Ureter (tissue), 1 donor: Measurements from ENCODE around the gene FUT2. TPM values are rescaled to one million over a fixed set of nuclear protein-coding genes. Genes with fewer than 3 reads are reported as not detected.
A peak's percentile ranks its signal among the peaks of the same experiment; 100 is the strongest.
"Not testable (repeated sequence)": the region's sequence is repeated elsewhere in the genome, so short reads cannot be mapped to it uniquely, and the experiment has no call there.

ENCODE experiments used
- DNase-seq: peaks from one replicate; pipeline ENCODE4 v3.0.0-alpha.2; 2020; ENCODE audit warnings: low spot score
- total RNA-seq: library from RNA; stranded (reverse); gene quantifications from one replicate; pipeline ENCODE4 v1.2.4, GENCODE V29; 2023
- donor health status: DM: yes; HTN: yes; CAD: no.

Gene FUT2
- total RNA-seq, 1 donor from 2014 or later = 35.4 TPM

DNA sequence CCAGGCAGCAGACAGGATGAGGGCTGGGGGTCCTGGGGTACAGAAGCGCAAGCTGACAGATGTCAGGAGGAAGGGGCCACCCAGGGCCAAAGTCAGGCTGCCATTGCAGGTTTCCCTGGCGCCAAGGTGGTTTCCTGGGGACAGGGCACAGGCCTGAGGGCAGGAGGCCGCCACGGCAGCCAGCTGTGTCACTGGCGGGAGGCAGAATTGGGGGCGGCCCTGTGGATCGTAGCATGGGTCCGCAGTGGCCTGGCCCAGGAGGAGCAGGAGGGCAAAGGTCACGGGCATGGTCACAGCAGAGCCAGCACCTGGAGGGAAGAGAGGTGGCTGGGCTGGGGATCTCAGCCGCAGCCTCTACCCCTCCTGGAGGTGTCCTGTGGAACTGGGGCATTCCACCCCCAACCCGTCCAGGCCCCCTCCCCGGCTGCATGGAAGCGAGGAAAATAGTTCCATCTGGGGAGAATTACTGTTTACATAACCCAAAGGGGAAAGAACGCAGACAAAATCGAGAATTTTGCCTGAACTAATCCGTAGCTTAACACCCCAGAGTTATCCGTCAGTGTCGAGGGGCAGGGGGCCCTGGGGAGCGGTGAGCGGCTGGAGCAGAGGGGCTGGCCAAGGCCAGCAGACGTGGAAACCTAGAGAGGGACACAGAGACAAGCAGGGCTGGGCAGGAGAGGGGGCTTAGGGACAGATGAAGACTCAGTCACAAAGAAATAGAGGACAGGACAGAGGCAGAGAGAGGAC is 24.9 kb upstream of the FUT2 start:
- no peak for DNase-seq

GRCh38 chr19:48671446-48671995 is 24.2 kb upstream of the FUT2 start:
- DNase-seq = no peak

GRCh38 chr19:48672994-48673393 is 22.8 kb upstream of the FUT2 start, which contains the start of gene NTN5:
Gene NTN5, minus strand, starts transcription at chr19:48673017. Its CDS starts 2,031 bp downstream, at chr19:48670986.
- no peak for DNase-seq

DNA sequence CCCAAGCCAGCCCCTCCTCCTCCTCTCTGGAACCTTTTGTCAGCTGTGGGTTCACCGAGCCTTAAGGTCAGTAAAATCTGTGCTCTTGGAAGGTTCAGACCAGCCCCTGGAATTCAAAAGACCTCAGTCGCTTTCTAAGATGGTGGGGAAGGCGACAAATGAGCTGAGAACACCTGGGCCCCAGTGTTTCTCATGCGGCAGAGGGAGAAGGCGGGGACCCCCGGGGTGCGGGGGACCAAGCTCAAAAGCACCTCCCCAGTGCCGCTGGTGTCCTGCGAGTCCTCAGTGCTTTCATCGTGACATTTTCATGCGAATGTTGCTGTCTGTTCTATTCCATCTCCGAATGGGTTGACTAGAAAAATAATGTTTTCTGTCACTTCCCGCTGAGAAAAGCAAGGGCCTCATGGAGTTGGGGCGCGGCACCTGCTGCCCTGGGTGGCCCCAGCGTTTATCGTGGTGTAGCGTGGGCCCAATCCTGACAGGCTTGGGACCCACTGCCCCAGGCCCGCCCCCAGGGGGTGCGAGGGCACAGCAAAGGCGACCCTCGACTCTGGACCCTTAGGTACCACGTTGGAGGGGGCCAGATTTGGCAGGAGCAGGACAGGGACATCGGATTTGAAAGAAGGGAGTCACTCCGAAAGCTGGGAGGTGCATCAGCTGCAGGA is 22.2 kb upstream of the FUT2 start:
- no peak for DNase-seq

- DNase-seq = no peak
These were observed 21.5 kb upstream of the FUT2 start for GRCh38 chr19:48674216-48674809.

DNA sequence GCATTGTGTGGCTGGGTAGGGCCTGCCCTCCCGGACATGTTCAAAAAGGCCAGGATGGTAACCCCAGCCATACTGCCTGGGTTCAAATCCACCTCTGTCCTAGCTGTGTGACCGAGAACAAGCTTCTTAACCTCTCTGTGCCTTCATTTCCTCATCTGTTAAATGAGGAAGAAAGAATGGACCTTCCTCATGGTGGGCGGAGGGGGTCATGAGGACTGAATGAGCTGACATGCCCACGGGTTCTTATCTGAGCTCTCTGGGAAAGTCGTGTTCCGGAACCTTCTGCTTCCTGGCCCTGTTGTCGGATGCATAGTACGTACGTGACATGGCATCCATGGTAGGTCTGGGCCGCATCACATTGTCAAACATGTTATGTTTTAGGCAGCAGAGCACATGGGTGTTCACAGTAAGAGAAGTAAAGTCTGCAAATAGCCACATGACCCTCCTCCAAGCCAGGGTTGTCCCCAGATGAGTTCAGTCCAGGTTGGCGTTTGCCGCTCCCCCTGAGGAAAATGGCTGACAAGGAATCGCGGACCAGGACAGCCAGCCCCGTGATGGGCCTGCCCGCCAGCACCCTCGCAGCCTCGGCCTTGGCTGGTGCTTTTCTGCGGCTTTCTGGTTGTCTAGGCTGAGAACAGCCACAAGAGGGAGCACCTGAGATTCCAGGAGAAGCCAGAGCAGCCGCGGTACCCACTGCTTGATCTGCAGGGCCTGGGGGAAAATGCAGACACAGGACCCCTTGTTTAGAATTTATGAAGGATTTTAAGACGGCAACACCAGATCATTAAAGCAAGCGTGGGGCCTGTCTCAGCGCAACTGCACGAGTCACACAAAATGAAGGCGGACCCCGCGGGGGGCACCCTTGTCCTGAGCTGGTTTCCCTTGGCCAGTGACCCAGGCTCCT is 20.6 kb upstream of the FUT2 start:
- peak; percentile 82 for DNase-seq

DNA sequence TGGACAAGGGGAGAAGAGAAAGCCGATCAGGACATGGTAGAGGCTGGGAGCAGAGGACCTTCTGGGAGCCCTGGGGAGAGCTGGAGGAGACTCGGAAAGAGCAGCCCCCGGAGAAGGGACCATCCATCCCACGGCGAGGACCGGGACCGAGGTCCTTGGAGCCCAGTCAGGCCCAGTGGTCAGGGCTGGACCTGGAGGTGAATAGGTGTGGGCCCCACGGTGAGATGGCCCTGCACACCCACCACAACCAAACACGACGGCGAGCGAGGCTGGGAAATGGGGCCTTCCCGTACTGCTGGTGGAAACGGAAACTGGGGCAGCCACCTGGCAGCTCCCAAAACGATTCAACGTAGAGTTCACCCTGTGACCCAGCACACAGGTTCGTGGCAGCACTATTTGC is 19.3 kb upstream of the FUT2 start:
- DNase-seq = no peak

- no peak for DNase-seq
These were observed 18.9 kb upstream of the FUT2 start for GRCh38 chr19:48676887-48677286.

DNA sequence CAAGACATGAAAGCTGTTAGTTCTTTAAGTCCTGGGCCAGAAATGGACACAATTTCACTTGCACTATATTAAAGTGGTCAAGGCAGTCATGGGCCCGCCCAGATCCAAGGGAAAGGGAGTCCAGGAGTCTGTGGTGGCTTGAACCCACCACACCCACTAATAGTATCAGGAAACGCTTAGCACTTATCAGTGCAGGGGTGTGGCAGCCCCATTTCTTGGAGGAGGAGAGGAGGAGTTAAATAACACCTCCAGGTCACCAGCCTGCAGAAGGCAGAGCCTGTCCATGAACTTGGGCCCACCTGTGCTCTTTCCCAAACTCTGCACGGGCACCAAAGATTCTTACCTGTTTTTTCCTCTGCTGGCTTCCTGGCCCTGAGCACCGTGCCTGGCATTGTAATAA is 17.6 kb upstream of the FUT2 start:
- no peak for DNase-seq

DNA sequence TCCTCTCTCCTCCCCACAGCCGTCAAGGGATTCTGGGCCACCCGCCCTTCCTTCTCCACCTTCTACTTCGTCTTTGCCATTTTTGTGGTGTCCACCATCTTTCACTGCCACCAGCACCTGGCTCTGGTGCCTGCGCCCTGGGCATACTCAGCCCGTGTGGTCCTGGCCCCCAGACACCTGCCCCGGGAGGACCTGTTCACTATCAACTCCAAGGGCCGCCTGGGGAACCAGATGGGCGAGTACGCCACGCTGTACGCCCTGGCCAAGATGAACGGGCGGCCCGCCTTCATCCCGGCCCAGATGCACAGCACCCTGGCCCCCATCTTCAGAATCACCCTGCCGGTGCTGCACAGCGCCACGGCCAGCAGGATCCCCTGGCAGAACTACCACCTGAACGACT is 15.8 kb upstream of the FUT2 start:
- not testable (repeated sequence) for DNase-seq

GRCh38 chr19:48680436-48681126 is 15.2 kb upstream of the FUT2 start:
- no peak for DNase-seq

DNA sequence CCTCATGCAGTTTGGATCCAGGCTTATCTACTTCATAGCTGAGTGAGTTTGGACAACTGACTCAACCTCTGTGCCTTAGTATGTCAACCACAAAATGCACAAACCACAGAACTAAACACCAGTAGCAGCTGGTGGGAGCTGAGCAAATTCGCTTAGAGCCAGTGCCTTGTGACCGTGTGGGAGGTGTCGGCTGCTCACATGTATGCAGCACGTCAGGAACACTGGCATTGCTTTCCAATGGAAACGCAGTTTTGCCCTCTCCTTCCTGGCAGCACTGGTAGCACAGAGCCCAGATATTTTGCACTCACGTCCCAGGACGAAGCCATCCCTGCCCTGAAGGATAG is 14.7 kb upstream of the FUT2 start:
- no peak for DNase-seq

DNA sequence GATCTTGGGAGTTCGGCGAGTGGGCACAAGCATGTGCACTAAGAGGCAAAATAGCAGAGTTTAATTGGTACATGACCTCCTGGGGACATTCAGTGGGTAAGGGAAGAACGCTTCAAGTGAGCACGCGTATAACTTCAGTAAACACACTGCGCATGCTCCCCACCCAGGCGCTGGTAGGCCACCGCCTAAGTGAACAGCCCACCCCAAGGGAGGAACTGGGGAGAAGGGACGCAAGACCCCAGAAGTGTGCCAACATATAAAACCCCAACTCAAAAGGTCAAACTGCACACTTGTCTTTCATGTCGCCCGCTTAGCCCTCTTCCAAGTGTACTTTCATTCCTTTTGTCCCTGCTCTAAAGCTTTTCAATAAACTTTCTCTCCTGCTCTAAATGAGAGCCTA is 12.4 kb upstream of the FUT2 start:
- DNase-seq = no peak

DNA sequence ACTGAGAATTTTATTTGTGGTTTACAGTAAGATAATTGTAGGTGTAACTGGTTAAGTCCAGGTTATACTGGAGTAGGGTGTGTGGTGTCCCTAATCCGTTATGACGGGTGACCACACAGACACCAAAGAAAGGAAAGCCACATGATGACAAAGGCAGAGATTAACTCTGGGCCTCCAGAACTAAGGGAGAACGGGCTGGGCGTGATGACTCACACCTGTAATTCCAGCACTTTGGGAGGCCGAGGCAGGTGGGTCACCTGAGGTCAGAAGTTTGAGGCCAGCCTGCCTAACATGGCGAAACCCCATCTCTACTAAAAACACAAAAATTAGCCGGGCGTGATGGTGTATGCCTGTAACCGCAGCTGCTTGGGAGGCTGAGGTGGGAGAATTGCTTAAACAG is 10.2 kb upstream of the FUT2 start:
- DNase-seq = no peak

DNA sequence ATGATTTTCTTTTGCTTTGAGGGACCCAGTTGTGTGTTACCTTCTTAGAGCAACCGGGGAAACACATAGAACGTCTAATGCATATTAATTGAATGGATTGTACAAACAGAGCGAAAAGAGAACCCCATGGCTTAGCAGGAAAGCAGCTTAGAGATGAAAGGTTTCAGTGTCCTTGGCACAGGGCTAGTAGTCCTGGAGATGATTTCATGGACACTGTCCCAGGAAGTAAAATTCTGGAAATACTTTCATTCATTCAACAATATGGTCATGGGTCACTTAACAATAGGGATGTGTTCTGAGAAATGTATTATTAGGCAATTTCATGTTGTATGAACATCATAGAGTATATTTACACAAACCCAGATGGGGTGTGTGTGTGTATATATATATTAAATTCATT is 9.7 kb upstream of the FUT2 start:
- no peak for DNase-seq

- not testable (repeated sequence) for DNase-seq
These were observed 9.1 kb upstream of the FUT2 start for GRCh38 chr19:48686637-48687036.

DNA sequence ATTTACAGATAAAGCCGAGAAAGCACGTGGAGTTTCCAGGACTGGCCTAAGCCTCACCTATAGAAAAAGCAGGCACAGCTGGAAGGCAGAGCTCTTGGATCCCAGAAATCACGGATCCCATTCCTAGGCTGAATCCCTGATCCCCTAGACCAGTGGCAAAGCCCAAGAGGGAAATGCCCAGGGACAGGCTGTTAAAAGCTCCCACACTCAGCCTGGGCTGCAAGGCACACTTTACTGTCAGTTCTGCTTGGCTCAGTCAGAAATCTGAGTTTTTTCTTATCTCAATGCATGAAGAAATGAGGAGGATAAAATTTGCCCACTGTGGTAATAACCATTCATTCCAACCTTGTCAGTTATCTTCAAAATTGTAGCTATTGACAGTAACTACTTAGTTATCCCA is 8.0 kb upstream of the FUT2 start:
- no peak for DNase-seq

- no peak for DNase-seq
These were observed 6.3 kb upstream of the FUT2 start for GRCh38 chr19:48689449-48689848.

DNA sequence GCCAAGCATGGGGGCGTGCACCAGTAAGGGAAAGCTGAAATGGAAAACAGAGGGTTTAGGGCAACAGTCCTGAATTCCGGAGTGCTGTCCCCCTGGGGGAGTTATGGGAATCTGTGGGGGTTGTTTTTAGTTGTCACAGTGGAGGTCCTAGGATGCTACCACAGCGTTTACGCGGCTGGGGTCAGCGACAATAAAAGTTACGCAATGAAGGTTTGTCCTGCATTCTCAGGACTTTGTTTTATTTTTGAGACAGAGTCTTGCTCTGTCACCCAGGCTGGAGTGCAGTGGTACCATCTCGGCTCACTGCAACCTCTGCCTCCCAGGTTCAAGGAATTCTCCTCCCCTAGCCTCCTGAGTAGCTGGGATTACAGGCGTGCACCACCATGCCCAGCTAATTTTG is 2.1 kb upstream of the FUT2 start:
- DNase-seq = not testable (repeated sequence)

GRCh38 chr19:48696353-48697010 is 711 bp downstream of the FUT2 start:
- no peak for DNase-seq

DNA sequence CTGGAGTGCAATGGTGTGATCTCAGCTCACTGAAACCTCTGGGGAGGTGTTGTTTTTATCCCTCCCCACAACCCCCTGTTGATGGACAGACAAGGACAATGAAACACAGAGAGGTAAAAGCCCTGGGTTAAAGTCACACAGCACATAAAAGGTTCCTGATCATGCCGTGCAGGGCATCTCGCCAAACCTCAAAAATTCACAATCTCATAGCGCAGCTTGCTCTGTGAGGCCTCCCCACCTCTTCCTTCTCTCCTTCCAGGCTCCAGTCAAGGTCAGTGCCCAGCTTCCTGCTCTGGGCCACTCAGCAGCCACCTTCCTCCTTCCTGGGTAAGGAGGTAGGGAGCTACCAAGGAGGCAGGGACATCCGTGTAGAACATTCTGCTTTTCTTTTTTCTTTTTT is 2.3 kb downstream of the FUT2 start:
- peak; percentile 84 for DNase-seq
